Heart right ventricle (tissue), 16 donors: ENCODE results near the gene PDE2A. TPM values are rescaled to one million over a fixed set of nuclear protein-coding genes. Genes with fewer than 3 reads are reported as not detected.

Experiments
- ATAC-seq, 8 donors: fragments of 200-7000 bp; cut with Tn5 transposase; one replicate each; pipeline ENCODE4 v1.9.1; 2020; ENCODE audit warnings: mild to moderate bottlenecking in 8 of 8, moderate library complexity in 8 of 8, moderate number of reproducible peaks in 1 of 8
- DNase-seq, 2 donors: peaks; one replicate each; pipeline ENCODE4 v3.0.0-alpha.2; 2020
- H3K27ac ChIP-seq, 10 donors: fragments of 200-600 bp; sonication (generic) in 2 of 10; one replicate each; pipeline versions ENCODE4 v1.5.0 to v1.8.0; 2020 to 2022; ENCODE audit warnings: mild to moderate bottlenecking in 3 of 10
- H3K27me3 ChIP-seq, 7 donors: fragments of 200-600 bp; one replicate each; pipeline ENCODE4 v1.8.0; 2021 to 2022; ENCODE audit warnings: mild to moderate bottlenecking in 2 of 7
- H3K36me3 ChIP-seq, 9 donors: fragments of 200-600 bp; sonication (generic) in 1 of 9; one replicate each; pipeline versions ENCODE4 v1.5.0 to v1.8.0; 2020 to 2022; ENCODE audit warnings: mild to moderate bottlenecking in 2 of 9
- H3K4me1 ChIP-seq, 9 donors: fragments of 200-600 bp; sonication (generic) in 1 of 9; one replicate each; pipeline versions ENCODE4 v1.5.0 to v1.8.0; 2020 to 2022; ENCODE audit warnings: mild to moderate bottlenecking in 4 of 9
- H3K4me3 ChIP-seq, 10 donors: fragments of 200-600 bp; sonication (generic) in 2 of 10; one replicate each; pipeline versions ENCODE4 v1.5.0 to v1.8.0; 2020 to 2022; ENCODE audit warnings: mild to moderate bottlenecking in 7 of 10, moderate library complexity in 2 of 10
- H3K9me3 ChIP-seq, 11 donors: fragments of 200-600 bp in 10 of 11; sonication (generic) in 2 of 11; one replicate each; pipeline versions ENCODE4 v1.5.0 to v1.8.0; 2013 to 2022; ENCODE audit warnings: mild to moderate bottlenecking in 2 of 11, control low read depth in 1 of 11, moderate library complexity in 1 of 11
- CTCF ChIP-seq, 9 donors: fragments of 200-600 bp; sonication (generic) in 2 of 9; IDR thresholded peaks; one replicate each; pipeline versions ENCODE4 v1.5.0 to v1.8.0; 2021 to 2022; ENCODE audit warnings: antibody characterized with exemption in 9 of 9, mild to moderate bottlenecking in 5 of 9, moderate library complexity in 1 of 9
- WGBS, 2 donors: extraction: QIAGEN DNeasy Blood & Tissue Kit; methylation state at CpG; one replicate each; pipeline ENCODE4 v1.1.7; 2013; ENCODE audit warnings: inconsistent platforms in 1 of 2; 5-methylcytosine and 5-hydroxymethylcytosine counted together
- intact Hi-C, 10 donors: fragments of 100-400 bp; cut with DNase I; formaldehyde crosslinking; loops; one replicate each; pipeline versions ENCODE4 v1.11.1 to v1.14.2; 2022
- polyA plus RNA-seq, 2 donors: library from polyadenylated mRNA; stranded (reverse); fragments of 200-250 nt; gene quantifications; one replicate each; pipeline ENCODE4 v1.2.3, GENCODE V29; 2013
- total RNA-seq, 10 donors: library from RNA; stranded (reverse); fragmentation: NEBNext Ultra II Directional in 3 of 10; extraction: Animal tissue kit (Norgen Biotek cat#: 25700) in 3 of 10; gene quantifications; one replicate each; pipeline versions ENCODE4 v1.2.1 to v1.2.4, GENCODE V29; 2021 to 2023
- donor health status: Arrhythmogenic right ventricular cardiomyopathy.
- donor health status: ischemic (EF 13 %, LVEDD 7.1; RV severe dilation, severe dysfunction).
- donor health status: healthy with polysubstance abuse.
- donor health status: DM: no; HTN: yes; CAD: no.
- donor health status: DM: no; HTN: no; CAD: no.
- donor health status: ischemic (EF 25% LVEDD 6.9; RV normal size, moderate dysfunction).
- donor health status: ischemic (EF 25% LVEDD 5.7; RV mildly dilated, moderate dysfunction).
- donor health status: healthy.
- donor health status: DM: yes; HTN: yes; CAD: no.
- donor health status: Ischemic cardiomyopathy.
- donor health status: ischemic (EF 35%, LVEDD 5.7; RV mildly dilated, moderate dysfunction).
- donor health status: nonischemic (EF 11% LVEDD 7.7; RV severe dilation, severe dysfunction).
- donor health status: DM: yes; HTN: yes; CAD: no.
- donor health status: PGD.
- donor health status: ischemic (EF 29% LVEDD 5.4; RV normal size, mild dysfunction).
- donor health status: nonischemic (EF 23%, LVEDD 6.1; RV moderate dilation, normal function).

PDE2A gene
- total and polyA plus RNA-seq, 12 donors: 10.4 to 47.6 (median 30.2) TPM

DNA sequence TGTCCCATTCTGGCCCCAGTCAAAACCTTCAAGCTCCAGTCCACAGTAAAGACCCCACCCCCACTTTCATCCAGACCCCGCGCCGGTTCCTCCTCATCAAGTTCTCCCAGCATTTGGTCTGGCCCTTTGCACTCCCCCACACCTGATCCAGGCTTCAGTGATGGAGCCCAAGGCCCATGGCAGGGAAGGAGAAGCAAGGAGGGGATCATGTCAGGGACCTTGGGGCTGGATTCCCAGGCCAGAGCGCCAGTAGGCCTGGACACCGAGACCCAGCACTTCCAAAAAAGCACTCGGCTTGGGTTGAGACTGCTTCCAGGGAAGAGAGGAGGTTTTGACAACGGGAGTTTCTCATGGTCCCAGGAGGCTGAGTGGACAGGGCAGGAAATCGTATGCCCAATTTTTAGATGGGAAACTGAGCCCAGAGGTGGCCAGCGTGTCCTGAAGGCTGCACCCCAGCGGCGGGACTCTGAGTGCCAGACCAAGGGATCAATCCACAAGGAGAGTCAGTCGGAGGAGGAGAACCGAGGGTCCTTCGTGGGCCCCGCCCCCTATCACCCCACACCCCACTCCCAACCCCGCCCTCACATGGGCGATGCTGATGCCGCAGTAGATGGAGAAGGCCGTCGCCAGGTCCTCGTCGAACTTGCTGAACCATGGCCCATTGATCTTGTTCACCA is 90.5 kb downstream of the PDE2A start:
- Histone ChIP-seq H3K4me3 (peak overlapping the region in 2 of 10 donors; percentile 7 to 33), H3K9me3 (no peaks in the 10 kb centered on the region), H3K27me3 (peaks cover 0 to 30% (median 8%) of the 10 kb centered on the region in 7 donors), H3K4me1 (peaks cover 0 to 24% (median 0%) of the 10 kb centered on the region in 9 donors), H3K36me3 (peaks cover 0 to 65% (median 0%) of the 10 kb centered on the region in 9 donors), H3K27ac (no peak overlapping the region)
- 68 to 76% methylated on average over 22 of the region's 22 CpGs for WGBS, 2 donors
- ATAC-seq: no peak
- no peak for DNase-seq
- intact Hi-C loops: loop anchor here in 2 of 10 donors (2.0 to 10.0 kb wide), 2 partner anchors 59 to 211 kb away; partner anchors contain the start of gene STARD10 (in 1 of the 2)
- no peak for TF ChIP-seq CTCF (IDR thresholded peaks at IDR 0.05)

DNA sequence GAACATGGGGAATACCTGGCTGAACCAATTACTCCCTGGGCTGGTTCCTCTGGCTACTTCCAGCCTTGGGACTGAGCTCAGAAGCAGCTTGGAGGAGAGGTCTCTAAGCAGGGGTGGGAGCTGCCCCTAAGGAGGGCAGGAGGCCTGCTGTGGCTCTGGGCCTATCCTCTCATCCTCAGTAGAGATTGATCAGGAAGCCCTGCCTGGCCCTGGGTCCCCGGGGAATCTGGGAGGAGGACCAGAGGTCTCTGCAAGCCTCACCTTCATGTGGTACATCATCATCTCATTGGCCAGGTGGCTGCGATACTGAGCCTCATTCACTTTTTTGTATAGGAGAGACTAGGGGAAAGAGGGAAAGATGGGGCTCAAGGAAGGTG is 91.1 kb downstream of the PDE2A start:
- ATAC-seq: no peak

GRCh38 chr11:72582206-72583176 is 91.7 kb downstream of the PDE2A start:
- Histone ChIP-seq H3K36me3 (peaks cover 0 to 74% (median 0%) of the 10 kb centered on the region in 9 donors), H3K4me3 (no peak overlapping the region), H3K27ac (no peak overlapping the region), H3K4me1 (peaks cover 0 to 21% (median 0%) of the 10 kb centered on the region in 9 donors), H3K9me3 (no peaks in the 10 kb centered on the region), H3K27me3 (peaks cover 0 to 24% (median 8%) of the 10 kb centered on the region in 7 donors)
- intact Hi-C loops: loop anchor here in 1 of 10 donors (10.0 kb wide), 1 partner anchor 212 kb away; the partner anchor contains the start of gene STARD10
- ATAC-seq (no peak), DNase-seq (no peak)
- TF ChIP-seq CTCF (IDR thresholded peaks at IDR 0.05): no peak
- 90 to 94% methylated on average over 14 of the region's 14 CpGs for WGBS, 2 donors

More for the DNA sequence above, 91.1 kb downstream of the PDE2A start:
- H3K4me3 ChIP-seq: no peak overlapping the region
- no peak for DNase-seq
- peaks cover 0 to 67% (median 0%) of the 10 kb centered on the region in 9 donors for H3K36me3 ChIP-seq
- H3K4me1 ChIP-seq: peaks cover 0 to 21% (median 0%) of the 10 kb centered on the region in 9 donors
- H3K9me3 ChIP-seq: no peaks in the 10 kb centered on the region
- intact Hi-C loops: loop anchor here in 1 of 10 donors (10.0 kb wide), 1 partner anchor 212 kb away; the partner anchor contains the start of gene STARD10
- peaks cover 0 to 24% (median 8%) of the 10 kb centered on the region in 7 donors for H3K27me3 ChIP-seq
- 50 to 77% methylated on average over 2 of the region's 2 CpGs for WGBS, 2 donors
- TF ChIP-seq CTCF (IDR thresholded peaks at IDR 0.05): no peak
- H3K27ac ChIP-seq: no peak overlapping the region

GRCh38 chr11:72581067-72581466 is 93.2 kb downstream of the PDE2A start:
- no peak for TF ChIP-seq CTCF (IDR thresholded peaks at IDR 0.05)
- DNase-seq (no peak), ATAC-seq (no peak)
- H3K9me3 ChIP-seq: no peaks in the 10 kb centered on the region
- peaks cover 0 to 20% (median 8%) of the 10 kb centered on the region in 7 donors for H3K27me3 ChIP-seq
- H3K4me1 ChIP-seq: peaks cover 0 to 18% (median 0%) of the 10 kb centered on the region in 9 donors
- intact Hi-C loops: loop anchor here in 1 of 10 donors (10.0 kb wide), 1 partner anchor 214 kb away; the partner anchor contains the start of gene STARD10
- 74 to 76% methylated on average over 5 of the region's 5 CpGs for WGBS, 2 donors
- no peak overlapping the region for H3K27ac ChIP-seq
- H3K36me3 ChIP-seq: peaks cover 0 to 86% (median 0%) of the 10 kb centered on the region in 9 donors
- H3K4me3 ChIP-seq: no peak overlapping the region
